Measurements from ENCODE around the gene SMIM35.

SMIM35 gene

GRCh38 chr11:118109231-118109630, 22.5 kb upstream of the SMIM35 start:
- Histone ChIP-seq H3K27ac (ENCODE audit: insufficient read depth, low read depth, low read length, poor library complexity, severe bottlenecking) (no peak overlapping the region), H3K9me3 (ENCODE audit: control insufficient read depth, low read length) (no peaks in the 10 kb centered on the region), H3K27me3 (ENCODE audit: control insufficient read depth, insufficient read depth, low read length, poor library complexity, severe bottlenecking) (no peaks in the 10 kb centered on the region), H3K36me3 (ENCODE audit: control insufficient read depth, insufficient read depth, low read length) (no peaks in the 10 kb centered on the region), H3K4me3 (ENCODE audit: insufficient read depth, low read depth, low read length) (no peak overlapping the region), H3K4me1 (ENCODE audit: control insufficient read depth, insufficient read depth, low read length) (no peaks in the 10 kb centered on the region)
- WGBS, 2 experiments, result 91 to 93% methylated on average over 2 of the region's 2 CpGs

- no peaks in the 10 kb centered on the region for H3K9me3 ChIP-seq (ENCODE audit: control insufficient read depth, low read length)
- no peak overlapping the region for H3K4me3 ChIP-seq (ENCODE audit: insufficient read depth, low read depth, low read length)
- WGBS, 2 experiments, result 47 to 51% methylated on average over 5 of the region's 5 CpGs
- H3K36me3 ChIP-seq (ENCODE audit: control insufficient read depth, insufficient read depth, low read length), result no peaks in the 10 kb centered on the region
- H3K27me3 ChIP-seq (ENCODE audit: control insufficient read depth, insufficient read depth, low read length, poor library complexity, severe bottlenecking), result no peaks in the 10 kb centered on the region
- H3K4me1 ChIP-seq (ENCODE audit: control insufficient read depth, insufficient read depth, low read length), result no peaks in the 10 kb centered on the region
- no peak overlapping the region for H3K27ac ChIP-seq (ENCODE audit: insufficient read depth, low read depth, low read length, poor library complexity, severe bottlenecking)
Observed at GRCh38 chr11:118108513-118108912, 21.8 kb upstream of the SMIM35 start.

- no peaks in the 10 kb centered on the region for H3K36me3 ChIP-seq (ENCODE audit: control insufficient read depth, insufficient read depth, low read length)
- no peak overlapping the region for H3K4me3 ChIP-seq (ENCODE audit: insufficient read depth, low read depth, low read length)
- WGBS, 2 experiments, result 88 to 100% methylated on average over 2 of the region's 2 CpGs
- no peak overlapping the region for H3K27ac ChIP-seq (ENCODE audit: insufficient read depth, low read depth, low read length, poor library complexity, severe bottlenecking)
- no peaks in the 10 kb centered on the region for H3K4me1 ChIP-seq (ENCODE audit: control insufficient read depth, insufficient read depth, low read length)
- H3K27me3 ChIP-seq (ENCODE audit: control insufficient read depth, insufficient read depth, low read length, poor library complexity, severe bottlenecking), result no peaks in the 10 kb centered on the region
- no peaks in the 10 kb centered on the region for H3K9me3 ChIP-seq (ENCODE audit: control insufficient read depth, low read length)
Observed at GRCh38 chr11:118106789-118107335, 20.1 kb upstream of the SMIM35 start.

- 78 to 82% methylated on average over 4 of the region's 4 CpGs for WGBS, 2 experiments
- no peak overlapping the region for H3K27ac ChIP-seq (ENCODE audit: insufficient read depth, low read depth, low read length, poor library complexity, severe bottlenecking)
- no peaks in the 10 kb centered on the region for H3K4me1 ChIP-seq (ENCODE audit: control insufficient read depth, insufficient read depth, low read length)
- no peaks in the 10 kb centered on the region for H3K27me3 ChIP-seq (ENCODE audit: control insufficient read depth, insufficient read depth, low read length, poor library complexity, severe bottlenecking)
- no peak overlapping the region for H3K4me3 ChIP-seq (ENCODE audit: insufficient read depth, low read depth, low read length)
- no peaks in the 10 kb centered on the region for H3K36me3 ChIP-seq (ENCODE audit: control insufficient read depth, insufficient read depth, low read length)
- H3K9me3 ChIP-seq (ENCODE audit: control insufficient read depth, low read length), result no peaks in the 10 kb centered on the region
Observed at GRCh38 chr11:118105657-118106305, 19.0 kb upstream of the SMIM35 start.

GRCh38 chr11:118104491-118104890, 17.7 kb upstream of the SMIM35 start:
- Histone ChIP-seq H3K36me3 (ENCODE audit: control insufficient read depth, insufficient read depth, low read length) (no peaks in the 10 kb centered on the region), H3K4me1 (ENCODE audit: control insufficient read depth, insufficient read depth, low read length) (peaks cover 9% of the 10 kb centered on the region), H3K4me3 (ENCODE audit: insufficient read depth, low read depth, low read length) (no peak overlapping the region), H3K27ac (ENCODE audit: insufficient read depth, low read depth, low read length, poor library complexity, severe bottlenecking) (no peak overlapping the region), H3K27me3 (ENCODE audit: control insufficient read depth, insufficient read depth, low read length, poor library complexity, severe bottlenecking) (no peaks in the 10 kb centered on the region), H3K9me3 (ENCODE audit: control insufficient read depth, low read length) (no peaks in the 10 kb centered on the region)
- WGBS, 2 experiments, result 94 to 95% methylated on average over 6 of the region's 6 CpGs

- Histone ChIP-seq H3K36me3 (ENCODE audit: control insufficient read depth, insufficient read depth, low read length) (no peaks in the 10 kb centered on the region), H3K27me3 (ENCODE audit: control insufficient read depth, insufficient read depth, low read length, poor library complexity, severe bottlenecking) (no peaks in the 10 kb centered on the region), H3K27ac (ENCODE audit: insufficient read depth, low read depth, low read length, poor library complexity, severe bottlenecking) (no peak overlapping the region), H3K4me3 (ENCODE audit: insufficient read depth, low read depth, low read length) (no peak overlapping the region), H3K9me3 (ENCODE audit: control insufficient read depth, low read length) (no peaks in the 10 kb centered on the region), H3K4me1 (ENCODE audit: control insufficient read depth, insufficient read depth, low read length) (peaks cover 14% of the 10 kb centered on the region)
- WGBS, 2 experiments, result 84 to 87% methylated on average over 13 of the region's 13 CpGs
Observed at GRCh38 chr11:118102721-118103261, 16.0 kb upstream of the SMIM35 start.

GRCh38 chr11:118100691-118101232, 14.0 kb upstream of the SMIM35 start:
- H3K4me3 ChIP-seq (ENCODE audit: insufficient read depth, low read depth, low read length), result no peak overlapping the region
- no peaks in the 10 kb centered on the region for H3K27me3 ChIP-seq (ENCODE audit: control insufficient read depth, insufficient read depth, low read length, poor library complexity, severe bottlenecking)
- no peaks in the 10 kb centered on the region for H3K36me3 ChIP-seq (ENCODE audit: control insufficient read depth, insufficient read depth, low read length)
- H3K27ac ChIP-seq (ENCODE audit: insufficient read depth, low read depth, low read length, poor library complexity, severe bottlenecking), result no peak overlapping the region
- peaks cover 14% of the 10 kb centered on the region for H3K4me1 ChIP-seq (ENCODE audit: control insufficient read depth, insufficient read depth, low read length)
- 90 to 91% methylated on average over 3 of the region's 3 CpGs for WGBS, 2 experiments
- no peaks in the 10 kb centered on the region for H3K9me3 ChIP-seq (ENCODE audit: control insufficient read depth, low read length)

GRCh38 chr11:118099838-118100556, 13.2 kb upstream of the SMIM35 start:
- Histone ChIP-seq H3K4me1 (ENCODE audit: control insufficient read depth, insufficient read depth, low read length) (peaks cover 14% of the 10 kb centered on the region), H3K27me3 (ENCODE audit: control insufficient read depth, insufficient read depth, low read length, poor library complexity, severe bottlenecking) (no peaks in the 10 kb centered on the region), H3K27ac (ENCODE audit: insufficient read depth, low read depth, low read length, poor library complexity, severe bottlenecking) (no peak overlapping the region), H3K36me3 (ENCODE audit: control insufficient read depth, insufficient read depth, low read length) (no peaks in the 10 kb centered on the region), H3K9me3 (ENCODE audit: control insufficient read depth, low read length) (no peaks in the 10 kb centered on the region), H3K4me3 (ENCODE audit: insufficient read depth, low read depth, low read length) (no peak overlapping the region)
- 78% methylated on average over 10 of the region's 10 CpGs for WGBS, 2 experiments

- no peaks in the 10 kb centered on the region for H3K9me3 ChIP-seq (ENCODE audit: control insufficient read depth, low read length)
- 50 to 64% methylated on average over 11 of the region's 11 CpGs for WGBS, 2 experiments
- H3K4me3 ChIP-seq (ENCODE audit: insufficient read depth, low read depth, low read length), result no peak overlapping the region
- peaks cover 14% of the 10 kb centered on the region for H3K4me1 ChIP-seq (ENCODE audit: control insufficient read depth, insufficient read depth, low read length)
- no peak overlapping the region for H3K27ac ChIP-seq (ENCODE audit: insufficient read depth, low read depth, low read length, poor library complexity, severe bottlenecking)
- no peaks in the 10 kb centered on the region for H3K36me3 ChIP-seq (ENCODE audit: control insufficient read depth, insufficient read depth, low read length)
- no peaks in the 10 kb centered on the region for H3K27me3 ChIP-seq (ENCODE audit: control insufficient read depth, insufficient read depth, low read length, poor library complexity, severe bottlenecking)
Observed at GRCh38 chr11:118098996-118099837, 12.5 kb upstream of the SMIM35 start.

Data from ectodermal cell (in vitro differentiated cells).